Gastrocnemius medialis (tissue), 4 donors: ENCODE results near the gene RPL35. TPM values are rescaled to one million over a fixed set of nuclear protein-coding genes. Genes with fewer than 3 reads are reported as not detected.
A peak's percentile ranks its signal among the peaks of the same experiment; 100 is the strongest.
"Not testable (repeated sequence)": the region's sequence is repeated elsewhere in the genome, so short reads cannot be mapped to it uniquely, and the experiment has no call there.

ENCODE experiments used
- ATAC-seq, 2 donors: fragments of 150-250 bp; one replicate each; pipeline ENCODE4 v1.9.1; 2016
- DNase-seq, 2 donors: peaks; one replicate each; pipeline ENCODE4 v3.0.0-alpha.2; 2019
- H3K27ac ChIP-seq, 4 donors: fragments of 200-600 bp; sonication (generic); 1 replicate in 1 of 4; 2 replicates in 3 of 4; pipeline ENCODE4 v1.5.1; 2016 to 2018; ENCODE audit warnings: mild to moderate bottlenecking in 2 of 4, moderate library complexity in 1 of 4
- H3K27me3 ChIP-seq, 3 donors: fragments of 200-600 bp; sonication (generic) in 2 of 3; 1 replicate in 1 of 3; 2 replicates in 2 of 3; pipeline versions ENCODE4 v1.5.1 to v1.6.0; 2016 to 2019; ENCODE audit warnings: mild to moderate bottlenecking in 1 of 3, moderate library complexity in 1 of 3
- H3K36me3 ChIP-seq, 2 donors: fragments of 200-600 bp; sonication (generic) in 1 of 2; one replicate each; pipeline ENCODE4 v1.5.1; 2017 to 2018
- H3K4me1 ChIP-seq, 2 donors: fragments of 200-600 bp; sonication (generic) in 1 of 2; one replicate each; pipeline ENCODE4 v1.5.1; 2016 to 2017; ENCODE audit warnings: mild to moderate bottlenecking in 2 of 2
- H3K4me3 ChIP-seq, 4 donors: fragments of 200-600 bp; sonication (generic) in 3 of 4; 1 replicate in 1 of 4; 2 replicates in 3 of 4; pipeline ENCODE4 v1.5.1; 2016 to 2019; ENCODE audit warnings: mild to moderate bottlenecking in 2 of 4
- H3K9me3 ChIP-seq, 3 donors: fragments of 200-600 bp; sonication (generic) in 2 of 3; 1 replicate in 1 of 3; 2 replicates in 2 of 3; pipeline ENCODE4 v1.5.1; 2016 to 2019
- POLR2A ChIP-seq, 2 donors: fragments of 450-650 bp; IDR thresholded peaks; one replicate each; pipeline ENCODE4 v1.6.1; 2017; ENCODE audit warnings: antibody characterized with exemption in 2 of 2, mild to moderate bottlenecking in 2 of 2, moderate library complexity in 2 of 2
- in situ Hi-C, 4 donors: fragments of 200-750 bp; cut with MboI; loops; one replicate each; pipeline versions ENCODE4 v1.15.0 to v1.8.0; 2017; ENCODE audit warnings: low sequenced_read_pairs in 4 of 4
- intact Hi-C: fragments of 100-400 bp; cut with DNase I; formaldehyde crosslinking; loops from one replicate; pipeline ENCODE4 v1.15.1; 2023; ENCODE audit warnings: low total_unique reads
- total RNA-seq, 4 donors: library from RNA; depleted of rRNA; stranded (reverse); fragments of >200 nt; gene quantifications; one replicate each; pipeline versions ENCODE4 v1.1.0 to v1.2.3, GENCODE V29; 2016
- TF ChIP-seq, protein P1 (sequence below), 5 experiments: fragments of 450-650 bp in 3 of 5; fragments of 200-600 bp in 2 of 5; sonication (generic) in 2 of 5; IDR thresholded peaks in 4 of 5; conservative IDR thresholded peaks in 1 of 5; 1 replicate in 4 of 5; 2 replicates in 1 of 5; pipeline ENCODE4 v1.5.1; 2016 to 2019; ENCODE audit warnings: antibody characterized with exemption in 5 of 5, mild to moderate bottlenecking in 3 of 5, moderate library complexity in 3 of 5

RPL35 gene
- total RNA-seq, 4 donors from 2014 or later = 2,099 to 2,608 (median 2,478) TPM

DNA sequence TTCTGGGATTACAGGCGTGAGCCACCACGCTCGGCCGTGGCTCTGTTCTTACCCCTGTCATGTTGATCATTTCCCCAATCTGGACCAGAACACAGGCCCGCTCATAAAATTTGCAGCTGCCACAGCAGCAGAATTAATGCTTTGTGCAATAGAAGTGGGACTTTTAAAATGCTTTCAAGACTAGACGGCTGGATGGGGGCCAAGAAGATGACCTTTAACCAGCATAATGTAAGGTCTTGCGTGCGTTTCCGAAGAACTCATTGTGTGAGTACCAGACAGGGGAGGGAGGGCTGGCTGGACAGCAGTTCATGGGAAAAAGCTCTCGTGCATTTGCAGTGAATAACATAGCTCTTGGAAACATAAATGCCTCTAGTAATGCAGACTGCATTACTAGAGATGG lies 12.0 kb downstream of the RPL35 start:
- Histone ChIP-seq H3K4me3 (no peak overlapping the region), H3K9me3 (no peaks in the 10 kb centered on the region), H3K36me3 (no peaks in the 10 kb centered on the region), H3K4me1 (peaks cover 28 to 32% of the 10 kb centered on the region in 2 donors), H3K27me3 (no peaks in the 10 kb centered on the region), H3K27ac (peak overlapping the region; percentile 11 to 93 (median 39))
- no peak for DNase-seq
- TF ChIP-seq, protein P1, sequence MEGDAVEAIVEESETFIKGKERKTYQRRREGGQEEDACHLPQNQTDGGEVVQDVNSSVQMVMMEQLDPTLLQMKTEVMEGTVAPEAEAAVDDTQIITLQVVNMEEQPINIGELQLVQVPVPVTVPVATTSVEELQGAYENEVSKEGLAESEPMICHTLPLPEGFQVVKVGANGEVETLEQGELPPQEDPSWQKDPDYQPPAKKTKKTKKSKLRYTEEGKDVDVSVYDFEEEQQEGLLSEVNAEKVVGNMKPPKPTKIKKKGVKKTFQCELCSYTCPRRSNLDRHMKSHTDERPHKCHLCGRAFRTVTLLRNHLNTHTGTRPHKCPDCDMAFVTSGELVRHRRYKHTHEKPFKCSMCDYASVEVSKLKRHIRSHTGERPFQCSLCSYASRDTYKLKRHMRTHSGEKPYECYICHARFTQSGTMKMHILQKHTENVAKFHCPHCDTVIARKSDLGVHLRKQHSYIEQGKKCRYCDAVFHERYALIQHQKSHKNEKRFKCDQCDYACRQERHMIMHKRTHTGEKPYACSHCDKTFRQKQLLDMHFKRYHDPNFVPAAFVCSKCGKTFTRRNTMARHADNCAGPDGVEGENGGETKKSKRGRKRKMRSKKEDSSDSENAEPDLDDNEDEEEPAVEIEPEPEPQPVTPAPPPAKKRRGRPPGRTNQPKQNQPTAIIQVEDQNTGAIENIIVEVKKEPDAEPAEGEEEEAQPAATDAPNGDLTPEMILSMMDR (IDR thresholded peaks at IDR 0.05 in 4 of 5, conservative IDR thresholded peaks at IDR 0.05 in 1 of 5) = no peak
- no peak for TF ChIP-seq POLR2A (IDR thresholded peaks at IDR 0.05)
- no peak for ATAC-seq
- intact Hi-C loops = no loop called here
- in situ Hi-C loops = loop anchor here in 3 of 4 donors (5.0 to 10.0 kb wide), 2 partner anchors 55 to 78 kb away; partner anchors contain the start of gene NR6A1 (in 3 of the 3)

DNA sequence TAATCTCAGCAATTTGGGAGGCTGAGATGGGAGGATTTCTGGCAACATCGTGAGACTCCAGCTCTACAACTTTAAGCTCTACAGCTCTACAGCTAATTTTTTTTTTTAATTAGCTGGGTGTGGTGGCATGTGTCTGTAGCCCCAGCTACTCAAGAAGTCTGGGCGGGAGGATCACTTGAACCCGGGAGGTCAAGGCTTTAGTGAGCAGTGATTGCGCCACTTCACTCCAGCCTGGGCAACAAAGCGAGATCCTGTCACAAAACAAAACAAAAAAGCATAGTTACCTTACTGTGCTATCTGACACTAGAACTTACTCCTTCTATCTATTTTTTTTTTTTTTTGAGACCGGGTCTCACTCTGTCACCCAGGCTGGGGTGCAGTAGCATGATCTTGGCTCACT lies 14.8 kb downstream of the RPL35 start:
- ATAC-seq = no peak
- Histone ChIP-seq H3K36me3 (no peaks in the 10 kb centered on the region), H3K27me3 (no peaks in the 10 kb centered on the region), H3K4me1 (peaks cover 12 to 22% of the 10 kb centered on the region in 2 donors), H3K9me3 (no peaks in the 10 kb centered on the region), H3K4me3 (no peak overlapping the region), H3K27ac (no peak overlapping the region)
- intact Hi-C loops = no loop called here
- no peak for TF ChIP-seq POLR2A (IDR thresholded peaks at IDR 0.05)
- in situ Hi-C loops = loop anchor here in 2 of 4 donors (5.0 to 10.0 kb wide), 2 partner anchors 52 to 75 kb away; partner anchors contain the start of gene NR6A1 (in 1 of the 2)
- no peak for DNase-seq

- H3K27ac ChIP-seq, H3K9me3 ChIP-seq, H3K36me3 ChIP-seq, H3K27me3 ChIP-seq, intact Hi-C loops, DNase-seq, H3K4me3 ChIP-seq, ATAC-seq: not testable (repeated sequence)
- H3K4me1 ChIP-seq = peaks cover 7 to 17% of the 10 kb centered on the region in 2 donors
- in situ Hi-C loops = loop anchor here in 2 of 4 donors (5.0 to 10.0 kb wide), 2 partner anchors 52 to 74 kb away; partner anchors contain the start of gene NR6A1 (in 1 of the 2)
These were observed 15.3 kb downstream of the RPL35 start for GRCh38 chr9:124846467-124846866.

DNA sequence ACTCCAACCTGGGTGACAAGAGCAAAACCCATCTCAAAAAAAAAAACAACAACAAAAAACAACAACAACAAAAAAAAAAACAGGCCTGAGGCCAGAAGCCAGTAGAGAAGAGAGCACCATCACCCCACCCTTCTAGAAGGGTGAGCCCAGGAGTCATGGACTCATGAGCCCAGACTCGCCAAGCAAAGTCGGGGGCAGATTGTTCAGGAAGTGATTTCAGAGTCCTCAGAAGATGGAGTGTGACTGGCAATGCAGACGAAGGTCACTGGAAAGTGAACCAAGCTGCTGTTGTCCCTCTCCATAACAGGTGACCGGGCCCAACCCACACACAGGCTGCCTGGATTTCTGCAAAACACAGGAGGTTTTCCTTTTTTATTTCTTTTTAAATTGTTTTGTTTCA lies 17.5 kb downstream of the RPL35 start:
- TF ChIP-seq POLR2A (IDR thresholded peaks at IDR 0.05) = no peak
- TF ChIP-seq, protein P1 (IDR thresholded peaks at IDR 0.05 in 4 of 5, conservative IDR thresholded peaks at IDR 0.05 in 1 of 5) = no peak
- Histone ChIP-seq H3K27ac (peak overlapping the region in 1 of 4 donors; percentile 25), H3K27me3 (no peaks in the 10 kb centered on the region), H3K36me3 (no peaks in the 10 kb centered on the region), H3K9me3 (no peaks in the 10 kb centered on the region), H3K4me3 (no peak overlapping the region), H3K4me1 (peaks cover 10 to 13% of the 10 kb centered on the region in 2 donors)
- DNase-seq (no peak), ATAC-seq (no peak)
- intact Hi-C loops = no loop called here
- in situ Hi-C loops = loop anchor here in 1 of 4 donors (10.0 kb wide), 1 partner anchor 49 kb away; no protein-coding TSS in a partner anchor

GRCh38 chr9:124843456-124844034 lies 18.2 kb downstream of the RPL35 start:
- no peak for TF ChIP-seq POLR2A (IDR thresholded peaks at IDR 0.05)
- TF ChIP-seq, protein P1 (IDR thresholded peaks at IDR 0.05 in 4 of 5, conservative IDR thresholded peaks at IDR 0.05 in 1 of 5) = no peak
- ATAC-seq (no peak), DNase-seq (no peak)
- Histone ChIP-seq H3K4me3 (no peak overlapping the region), H3K4me1 (peaks cover 10 to 13% of the 10 kb centered on the region in 2 donors), H3K36me3 (no peaks in the 10 kb centered on the region), H3K9me3 (no peaks in the 10 kb centered on the region), H3K27me3 (no peaks in the 10 kb centered on the region), H3K27ac (peak overlapping the region in 3 of 4 donors; percentile 25 to 84 (median 29))
- in situ Hi-C loops = loop anchor here in 1 of 4 donors (10.0 kb wide), 1 partner anchor 49 kb away; no protein-coding TSS in a partner anchor
- intact Hi-C loops = no loop called here
